Activated T-cell treated with anti-CD3 and anti-CD28 coated beads, Interleukin-2, amount 50 U/mL, for 24 hours (primary cell): ENCODE results near the gene TSPYL2.

Source experiments
- DNase-seq: peaks from one replicate; pipeline ENCODE4 v3.0.0-alpha.2; 2020
- H3K27ac Mint-ChIP-seq: 2 replicates; pipeline ENCODE4 v1.8.0; 2020; ENCODE audit warnings: mild to moderate bottlenecking, mixed read lengths
- H3K27me3 Mint-ChIP-seq: 2 replicates; pipeline ENCODE4 v1.8.0; 2020; ENCODE audit warnings: mixed read lengths
- H3K36me3 Mint-ChIP-seq: 2 replicates; pipeline ENCODE4 v1.8.0; 2020; ENCODE audit warnings: low read depth, mixed read lengths
- H3K4me1 Mint-ChIP-seq: 2 replicates; pipeline ENCODE4 v1.8.0; 2020; ENCODE audit warnings: low read depth, mixed read lengths
- H3K4me3 Mint-ChIP-seq: 2 replicates; pipeline ENCODE4 v1.8.0; 2020; ENCODE audit warnings: mild to moderate bottlenecking, moderate library complexity, mixed read lengths
- H3K9me3 Mint-ChIP-seq: 2 replicates; pipeline ENCODE4 v1.8.0; 2020; ENCODE audit warnings: mixed read lengths

Gene TSPYL2

GRCh38 chrX:53128097-53128749 lies 46.1 kb downstream of the TSPYL2 start:
- H3K36me3 Mint-ChIP-seq, result peaks cover 13% of the 10 kb centered on the region
- no peaks in the 10 kb centered on the region for H3K9me3 Mint-ChIP-seq
- no peak for DNase-seq
- H3K4me3 Mint-ChIP-seq, result no peak overlapping the region
- peaks cover 6% of the 10 kb centered on the region for H3K4me1 Mint-ChIP-seq
- peaks cover 3% of the 10 kb centered on the region for H3K27me3 Mint-ChIP-seq
- no peak overlapping the region for H3K27ac Mint-ChIP-seq

GRCh38 chrX:53133400-53133799 lies 51.2 kb downstream of the TSPYL2 start:
- Mint-ChIP-seq H3K4me3 (no peak overlapping the region), H3K4me1 (no peaks in the 10 kb centered on the region), H3K9me3 (no peaks in the 10 kb centered on the region), H3K36me3 (peaks cover 28% of the 10 kb centered on the region), H3K27me3 (peaks cover 3% of the 10 kb centered on the region), H3K27ac (no peak overlapping the region)
- DNase-seq, result no peak

- Mint-ChIP-seq H3K4me3 (no peak overlapping the region), H3K4me1 (no peaks in the 10 kb centered on the region), H3K36me3 (peaks cover 33% of the 10 kb centered on the region), H3K9me3 (no peaks in the 10 kb centered on the region), H3K27ac (no peak overlapping the region), H3K27me3 (peaks cover 3% of the 10 kb centered on the region)
- DNase-seq, result no peak
These were observed 53.4 kb downstream of the TSPYL2 start for GRCh38 chrX:53135581-53135980.
